H1 (cell line): Measurements from ENCODE around the gene ADCY2. TPM values are rescaled to one million over a fixed set of nuclear protein-coding genes. Genes with fewer than 3 reads are reported as not detected.

Source experiments
- CTCF ChIA-PET: fragments of 300-600 bp; sonication (Branson Sonifier 250); formaldehyde crosslinking; loops from one replicate; lab custom pipeline; 2021; ENCODE audit not compliant: partially characterized antibody; lab: Charles Lee
- POLR2A ChIA-PET: fragments of 300-600 bp; sonication (Branson Sonifier 250); formaldehyde crosslinking; loops from one replicate; lab custom pipeline; 2021; ENCODE audit warnings: inconsistent platforms; ENCODE audit not compliant: partially characterized antibody; lab: Charles Lee
- DNase-seq, 2 experiments: peaks; one replicate each; pipeline versions ENCODE4 v3.0.0 to v3.0.0-alpha.2; 2010 to 2022; ENCODE audit warnings: low spot score in 2 of 2, low read depth in 1 of 2, mixed read lengths in 1 of 2
- FAIRE-seq: peaks from 2 replicates; lab custom pipeline; 2011; peaks lifted over from hg19 to GRCh38; lab: Jason Lieb, UNC
- H2AFZ ChIP-seq: 2 replicates; pipeline ENCODE4 v1.8.1; 2012; ENCODE audit warnings: low read length, inconsistent platforms
- H2AK5ac ChIP-seq: 2 replicates; pipeline ENCODE4 v1.6.1; 2013; ENCODE audit warnings: low read depth, low read length
- H2BK120ac ChIP-seq: replicated peaks from 2 replicates; pipeline ENCODE3; 2013; ENCODE audit warnings: low read depth, low read length, inconsistent platforms
- H2BK12ac ChIP-seq: 2 replicates; pipeline ENCODE4 v1.6.1; 2013; ENCODE audit warnings: low read depth, low read length
- H2BK15ac ChIP-seq: 2 replicates; pipeline ENCODE4 v1.6.1; 2013; ENCODE audit warnings: low read length
- H2BK20ac ChIP-seq: 2 replicates; pipeline ENCODE4 v1.6.1; 2013; ENCODE audit warnings: low read length
- H2BK5ac ChIP-seq: 2 replicates; pipeline ENCODE4 v1.6.1; 2013; ENCODE audit warnings: low read depth, low read length
- H3K14ac ChIP-seq: 2 replicates; pipeline ENCODE4 v1.6.1; 2013; ENCODE audit warnings: inconsistent platforms; ENCODE audit not compliant: insufficient read length
- H3K18ac ChIP-seq: 2 replicates; pipeline ENCODE4 v1.6.1; 2013; ENCODE audit warnings: low read length; ENCODE audit errors: extremely low read depth
- H3K23ac ChIP-seq: 2 replicates; pipeline ENCODE4 v1.6.1; 2013; ENCODE audit warnings: inconsistent platforms; ENCODE audit not compliant: insufficient read length
- H3K23me2 ChIP-seq: 2 replicates; pipeline ENCODE4 v1.6.1; 2013; ENCODE audit warnings: low read depth, low read length
- H3K27ac ChIP-seq: 2 replicates; pipeline ENCODE4 v1.6.1; 2011; ENCODE audit warnings: low read depth, low read length, inconsistent platforms
- H3K27me3 ChIP-seq, 4 experiments: replicated peaks in 1 of 4; 1 replicate in 1 of 4; 2 replicates in 3 of 4; pipeline versions ENCODE4 v1.6.1 to v1.8.1; 2011 to 2013; ENCODE audit warnings: low read length in 3 of 4, mild to moderate bottlenecking in 3 of 4, inconsistent platforms in 2 of 4, mixed read lengths in 2 of 4, moderate library complexity in 1 of 4; ENCODE audit not compliant: control insufficient read depth in 3 of 4, insufficient read depth in 3 of 4; ENCODE audit errors: extremely low read depth in 1 of 4
- H3K36me3 ChIP-seq, 4 experiments: 2 replicates each; pipeline versions ENCODE4 v1.6.1 to v1.8.1; 2011 to 2013; ENCODE audit warnings: mild to moderate bottlenecking in 4 of 4, low read length in 3 of 4, moderate library complexity in 2 of 4, control low read depth in 1 of 4, inconsistent platforms in 1 of 4; ENCODE audit not compliant: insufficient read depth in 4 of 4, control insufficient read depth in 2 of 4
- H3K4ac ChIP-seq: replicated peaks from 2 replicates; pipeline ENCODE3; 2013; ENCODE audit warnings: low read length, low read depth, mixed read lengths, inconsistent platforms; ENCODE audit not compliant: insufficient read length
- H3K4me1 ChIP-seq, 4 experiments: replicated peaks in 1 of 4; 1 replicate in 1 of 4; 2 replicates in 3 of 4; pipeline versions ENCODE4 v1.6.1 to v1.8.1; 2011 to 2013; ENCODE audit warnings: low read length in 3 of 4, inconsistent platforms in 2 of 4, mixed read lengths in 1 of 4; ENCODE audit not compliant: insufficient read depth in 4 of 4, control insufficient read depth in 3 of 4
- H3K4me2 ChIP-seq, 2 experiments: 2 replicates each; pipeline versions ENCODE4 v1.6.1 to v1.8.1; 2011 to 2013; ENCODE audit warnings: low read depth in 2 of 2, low read length in 2 of 2, control low read depth in 1 of 2, inconsistent platforms in 1 of 2, mild to moderate bottlenecking in 1 of 2; ENCODE audit not compliant: insufficient read depth in 1 of 2
- H3K4me3 ChIP-seq, 4 experiments: fragments of 200-600, 300-600 bp in 1 of 4; sonication (generic), shearing (Covaris generic), sonication (Bioruptor Twin) in 1 of 4; 2 replicates each; pipeline versions ENCODE4 v1.5.1 to v1.8.1; 2011 to 2016; ENCODE audit warnings: low read length in 4 of 4, low read depth in 3 of 4, control low read depth in 2 of 4, inconsistent platforms in 2 of 4, mild to moderate bottlenecking in 2 of 4, mixed read lengths in 1 of 4, moderate library complexity in 1 of 4; ENCODE audit not compliant: insufficient read depth in 2 of 4; ENCODE audit errors: extremely low read depth in 1 of 4
- H3K56ac ChIP-seq: replicated peaks from 2 replicates; pipeline ENCODE3; 2013; ENCODE audit warnings: low read depth, mild to moderate bottlenecking, mixed read lengths, low read length, inconsistent platforms; ENCODE audit not compliant: insufficient read length
- H3K79me1 ChIP-seq: 2 replicates; pipeline ENCODE4 v1.6.1; 2013; ENCODE audit warnings: low read depth, low read length, control low read depth
- H3K79me2 ChIP-seq, 2 experiments: 2 replicates each; pipeline versions ENCODE4 v1.6.1 to v1.8.1; 2012 to 2013; ENCODE audit warnings: low read length in 2 of 2, mild to moderate bottlenecking in 2 of 2, inconsistent platforms in 1 of 2; ENCODE audit not compliant: insufficient read depth in 2 of 2, control insufficient read depth in 1 of 2
- H3K9ac ChIP-seq, 4 experiments: replicated peaks in 1 of 4; 1 replicate in 1 of 4; 2 replicates in 3 of 4; pipeline versions ENCODE4 v1.6.1 to v1.8.1; 2011 to 2013; ENCODE audit warnings: low read depth in 3 of 4, low read length in 3 of 4, control low read depth in 2 of 4, mild to moderate bottlenecking in 2 of 4, moderate library complexity in 2 of 4, inconsistent platforms in 1 of 4; ENCODE audit errors: extremely low read depth in 1 of 4
- H3K9me3 ChIP-seq, 2 experiments: 2 replicates each; pipeline versions ENCODE4 v1.6.1 to v1.8.1; 2012 to 2013; ENCODE audit warnings: mild to moderate bottlenecking in 2 of 2, moderate library complexity in 2 of 2, control low read depth in 1 of 2, inconsistent platforms in 1 of 2, low read depth in 1 of 2, low read length in 1 of 2, mixed read lengths in 1 of 2; ENCODE audit not compliant: insufficient read depth in 2 of 2
- H4K20me1 ChIP-seq, 2 experiments: replicated peaks in 1 of 2; 2 replicates each; pipeline versions ENCODE3 to v1.8.1; 2011 to 2013; ENCODE audit warnings: inconsistent platforms in 2 of 2, low read length in 2 of 2, mild to moderate bottlenecking in 1 of 2; ENCODE audit not compliant: insufficient read depth in 2 of 2, control insufficient read depth in 1 of 2
- H4K5ac ChIP-seq: 2 replicates; pipeline ENCODE4 v1.6.1; 2013; ENCODE audit warnings: low read length, low read depth, mixed read lengths, inconsistent platforms; ENCODE audit not compliant: insufficient read length
- H4K8ac ChIP-seq: 2 replicates; pipeline ENCODE4 v1.8.0; 2013; ENCODE audit warnings: mild to moderate bottlenecking, moderate library complexity, low read length, inconsistent platforms; ENCODE audit not compliant: insufficient read depth; ENCODE audit errors: extremely low read depth
- H4K91ac ChIP-seq: replicated peaks from 2 replicates; pipeline ENCODE3; 2013; ENCODE audit warnings: low read length, mixed read lengths, inconsistent platforms; ENCODE audit not compliant: insufficient read length
- CTBP2 ChIP-seq: IDR thresholded peaks from 2 replicates; pipeline ENCODE4 v1.7.0; 2011; ENCODE audit warnings: borderline replicate concordance, mild to moderate bottlenecking, moderate library complexity, mixed read lengths, low read length; ENCODE audit not compliant: insufficient read depth, insufficient read length
- RXRA ChIP-seq: IDR thresholded peaks from 2 replicates; pipeline ENCODE4 v1.6.1; 2011; ENCODE audit warnings: low read depth, mild to moderate bottlenecking, low read length, moderate library complexity; ENCODE audit not compliant: insufficient read depth
- SIN3A ChIP-seq, 2 experiments: IDR thresholded peaks in 1 of 2; conservative IDR thresholded peaks in 1 of 2; 2 replicates each; pipeline ENCODE4 v1.6.1; 2011 to 2012; ENCODE audit warnings: low read length in 2 of 2, improper control_type of control experiment in 1 of 2, low read depth in 1 of 2, mild to moderate bottlenecking in 1 of 2
- WGBS, 2 experiments: shearing (Covaris generic) in 1 of 2; methylation state at CpG; one replicate each; pipeline versions ENCODE4 v1.1.6 to v1.1.7; 2013 to 2015; ENCODE audit warnings: low lambda C conversion rate in 2 of 2, mixed read lengths in 2 of 2, inconsistent platforms in 1 of 2, low coverage in 1 of 2, missing lambda C conversion rate in 1 of 2; ENCODE audit not compliant: insufficient replicate concordance in 2 of 2, insufficient coverage in 1 of 2, insufficient read length in 1 of 2; ENCODE audit errors: extremely low coverage in 1 of 2, missing lambda C conversion rate in 1 of 2; 5-methylcytosine and 5-hydroxymethylcytosine counted together
- polyA plus RNA-seq, 7 experiments: library from polyadenylated mRNA; depleted of rRNA in 3 of 7; stranded (reverse) in 5 of 7; unstranded in 2 of 7; fragments of >200 nt in 5 of 7; fragments of 200-250 nt in 2 of 7; gene quantifications; 1 replicate in 5 of 7; 2 replicates in 1 of 7; 4 replicates in 1 of 7; pipeline versions ENCODE4 v1.2.1 to v1.2.3, GENCODE V29; 2011 to 2013; ENCODE audit warnings: missing spikeins in 2 of 7, mixed read lengths in 2 of 7
- total RNA-seq: library from RNA; stranded (reverse); fragmentation: NEBNext Ultra II Directional; extraction: Animal tissue kit (Norgen Biotek cat#: 25700); gene quantifications from 2 replicates; pipeline ENCODE4 v1.2.1, GENCODE V29; 2021

The ADCY2 gene
- total and polyA plus RNA-seq, 2 of the 8 experiments (the other 6 are each of a cell fraction or from before 2014, with no cell fraction given), result 35.8 to 122 TPM

DNA sequence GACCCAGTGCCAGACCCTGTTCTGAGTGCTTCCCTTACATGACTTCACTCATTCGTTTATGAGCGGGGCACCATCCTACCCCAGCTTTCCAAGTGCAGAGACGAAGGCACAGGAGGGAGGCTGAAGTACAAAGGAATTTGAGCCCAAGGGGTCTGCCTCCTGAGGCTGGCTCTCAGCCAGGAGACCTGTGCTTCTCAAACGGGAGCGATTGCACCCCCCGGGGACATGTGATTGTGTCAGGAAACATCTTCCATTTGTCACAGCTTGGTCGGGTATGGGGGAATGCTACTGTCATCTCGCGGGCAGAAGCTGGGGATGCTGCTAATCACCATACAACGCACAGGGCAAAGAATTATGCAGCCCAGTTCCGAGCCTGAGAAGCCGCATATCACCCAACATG lies 23.9 kb downstream of the ADCY2 start:
- FAIRE-seq, result peak; percentile 32
- Histone ChIP-seq H3K23me2 (no peaks in the 10 kb centered on the region), H2BK15ac (no peak overlapping the region), H3K23ac (no peak overlapping the region), H3K27me3 (no peaks in the 10 kb centered on the region), H3K4ac (no peak overlapping the region), H3K79me2 (peaks cover 4 to 62% of the 10 kb centered on the region in 2 experiments; a peak in 3 of 4 replicates), H3K14ac (no peak overlapping the region), H4K91ac (peak overlapping the region; percentile 84), H3K4me3 (peak overlapping the region in 1 of 4 experiments; percentile 43; a peak in 2 of 8 replicates), H2BK12ac (peak overlapping the region; percentile 23), H4K8ac (no peak overlapping the region; the same call in 1 of the 2 replicates), H2AK5ac (peak overlapping the region; percentile 57; the same call in 1 of the 2 replicates), H3K4me1 (peaks cover 23 to 51% (median 39%) of the 10 kb centered on the region in 4 experiments), H2BK120ac (no peak overlapping the region), H2BK20ac (peak overlapping the region; percentile 24; the same call in 1 of the 2 replicates), H3K27ac (no peak overlapping the region), H4K5ac (peak overlapping the region; percentile 70), H3K9ac (no peak overlapping the region), H3K4me2 (peak overlapping the region; percentile 54 to 72), H2AFZ (no peak overlapping the region), H2BK5ac (peak overlapping the region; percentile 93), H3K18ac (peak overlapping the region; percentile 26; the same call in 1 of the 2 replicates), H3K56ac (no peak overlapping the region), H4K20me1 (no peaks in the 10 kb centered on the region), H3K36me3 (peaks cover 0 to 17% (median 8%) of the 10 kb centered on the region in 4 experiments; a peak in 6 of 8 replicates), H3K9me3 (no peaks in the 10 kb centered on the region), H3K79me1 (peaks cover 3% of the 10 kb centered on the region)
- ChIA-PET POLR2A (interaction anchor here (1.3 to 2.5 kb wide), 6 partner anchors 8 to 23 kb away, joined by 3 to 13 read pairs (median 6); partner anchors contain the start of gene ADCY2), CTCF (interaction anchor here (0.9 to 3.1 kb wide), 8 partner anchors 9 to 597 kb away, joined by 3 to 13 read pairs (median 4); no protein-coding TSS in a partner anchor)
- peak in 1 of 2 experiments; percentile 64 for DNase-seq
- WGBS, 2 experiments, result 34% methylated on average over 12 of the region's 12 CpGs; no CpG with 5 or more reads in 1 of the 2 experiments
- TF ChIP-seq RXRA (no peak), SIN3A (conservative IDR thresholded peaks at IDR 0.05 in 1 of 2, IDR thresholded peaks at IDR 0.05 in 1 of 2; ENCODE audit: low read depth in 1 of 2, low read length in 2 of 2) (peak in 1 of 2 experiments; percentile 42; a peak in 1 of 4 replicates), CTBP2 (peak; percentile 92)
